WTC11 (cell line): Measurements from ENCODE around the gene KIF22. TPM values are rescaled to one million over a fixed set of nuclear protein-coding genes. Genes with fewer than 3 reads are reported as not detected.

ENCODE experiments used
- total RNA-seq: library from RNA; stranded (reverse); gene quantifications from 3 replicates; pipeline ENCODE4 v1.2.3, GENCODE V29; 2021

Gene KIF22
- total RNA-seq, 1 experiment from 2014 or later, result 182 TPM

Other genes starting within 250 kb of the KIF22 start
- 2.3 to 2.4 TPM (median 2.3 TPM) in 3 replicates for gene SPN, start 127.5 kb upstream of the KIF22 start, total RNA-seq
- 138 to 187 TPM (median 182 TPM) in 3 replicates for gene QPRT, start 111.6 kb upstream of the KIF22 start, total RNA-seq
- gene C16orf54, start 44.8 kb upstream of the KIF22 start, total RNA-seq, result 0.09 to 0.14 TPM (median 0.11 TPM) in 3 replicates
- gene ZG16, start 12.5 kb upstream of the KIF22 start, total RNA-seq, result not detected in 3 replicates
- gene MAZ, start 15.8 kb downstream of the KIF22 start, total RNA-seq, result 392 to 405 TPM (median 395 TPM) in 3 replicates
- gene PRRT2, start 21.4 kb downstream of the KIF22 start, total RNA-seq, result 20.5 to 25.3 TPM (median 23.6 TPM) in 3 replicates
- gene PAGR1, start 25.4 kb downstream of the KIF22 start, total RNA-seq, result 60.1 to 69.0 TPM (median 66.8 TPM) in 3 replicates
- gene MVP, start 29.7 kb downstream of the KIF22 start, total RNA-seq, result 8.9 to 10.8 TPM (median 10.0 TPM) in 3 replicates
- 70.7 to 71.7 TPM (median 70.9 TPM) in 3 replicates for gene CDIPT, start 72.5 kb downstream of the KIF22 start, total RNA-seq
- 58.2 to 68.5 TPM (median 64.2 TPM) in 3 replicates for gene SEZ6L2, start 108.8 kb downstream of the KIF22 start, total RNA-seq
- gene ASPHD1, start 109.7 kb downstream of the KIF22 start, total RNA-seq, result 17.6 to 26.9 TPM (median 20.2 TPM) in 3 replicates
- 18.5 to 20.9 TPM (median 19.4 TPM) in 3 replicates for gene KCTD13, start 135.5 kb downstream of the KIF22 start, total RNA-seq
- 69.6 to 87.6 TPM (median 78.0 TPM) in 3 replicates for gene TMEM219, start 171.3 kb downstream of the KIF22 start, total RNA-seq
- 38.3 to 42.4 TPM (median 39.2 TPM) in 3 replicates for gene TAOK2, start 183.1 kb downstream of the KIF22 start, total RNA-seq
- gene HIRIP3, start 204.9 kb downstream of the KIF22 start, total RNA-seq, result 18.9 to 21.2 TPM (median 21.1 TPM) in 3 replicates
- gene INO80E, start 205.5 kb downstream of the KIF22 start, total RNA-seq, result 87.6 to 101 TPM (median 92.4 TPM) in 3 replicates
- gene DOC2A, start 220.3 kb downstream of the KIF22 start, total RNA-seq, result 10.8 to 16.6 TPM (median 16.4 TPM) in 3 replicates
- not detected in 3 replicates for gene C16orf92, start 232.4 kb downstream of the KIF22 start, total RNA-seq
- gene TLCD3B, start 240.5 kb downstream of the KIF22 start, total RNA-seq, result 28.1 to 30.3 TPM (median 30.2 TPM) in 3 replicates